EL (cell line): ENCODE measurements around the gene IP6K3.

Experiments used
- DNase-seq: peaks from one replicate; pipeline ENCODE4 v3.0.0-alpha.2; 2016

IP6K3 gene

GRCh38 chr6:33719326-33719987 lies 27.2 kb downstream of the IP6K3 start:
- DNase-seq: no peak

GRCh38 chr6:33718713-33719112 lies 28.0 kb downstream of the IP6K3 start:
- DNase-seq: no peak

DNA sequence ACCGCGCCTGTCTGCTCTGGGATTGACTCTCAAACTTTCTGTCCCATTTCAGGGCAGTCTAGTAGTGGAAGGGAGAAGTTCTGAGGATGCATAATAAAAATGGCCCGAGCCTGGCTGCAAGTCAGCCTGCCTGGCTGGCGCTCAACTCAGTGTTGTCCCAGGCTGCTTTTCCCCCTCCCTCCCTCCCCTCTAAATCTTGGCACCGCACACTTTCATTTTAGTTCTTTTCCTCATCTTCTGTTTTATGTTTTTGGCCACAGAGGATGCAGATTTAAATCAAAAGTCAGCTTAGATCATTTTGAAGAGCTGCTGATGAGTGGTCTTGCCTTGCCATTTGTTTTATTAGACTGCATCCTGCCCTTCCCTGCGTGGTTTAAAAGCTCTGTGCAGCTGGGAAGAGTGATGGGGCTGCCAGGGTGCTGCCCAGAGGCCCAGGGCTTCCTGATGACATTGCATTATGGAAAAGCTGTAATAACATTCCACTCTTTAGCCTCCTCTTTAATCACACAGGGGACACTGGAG lies 28.7 kb downstream of the IP6K3 start:
- no peak for DNase-seq

DNA sequence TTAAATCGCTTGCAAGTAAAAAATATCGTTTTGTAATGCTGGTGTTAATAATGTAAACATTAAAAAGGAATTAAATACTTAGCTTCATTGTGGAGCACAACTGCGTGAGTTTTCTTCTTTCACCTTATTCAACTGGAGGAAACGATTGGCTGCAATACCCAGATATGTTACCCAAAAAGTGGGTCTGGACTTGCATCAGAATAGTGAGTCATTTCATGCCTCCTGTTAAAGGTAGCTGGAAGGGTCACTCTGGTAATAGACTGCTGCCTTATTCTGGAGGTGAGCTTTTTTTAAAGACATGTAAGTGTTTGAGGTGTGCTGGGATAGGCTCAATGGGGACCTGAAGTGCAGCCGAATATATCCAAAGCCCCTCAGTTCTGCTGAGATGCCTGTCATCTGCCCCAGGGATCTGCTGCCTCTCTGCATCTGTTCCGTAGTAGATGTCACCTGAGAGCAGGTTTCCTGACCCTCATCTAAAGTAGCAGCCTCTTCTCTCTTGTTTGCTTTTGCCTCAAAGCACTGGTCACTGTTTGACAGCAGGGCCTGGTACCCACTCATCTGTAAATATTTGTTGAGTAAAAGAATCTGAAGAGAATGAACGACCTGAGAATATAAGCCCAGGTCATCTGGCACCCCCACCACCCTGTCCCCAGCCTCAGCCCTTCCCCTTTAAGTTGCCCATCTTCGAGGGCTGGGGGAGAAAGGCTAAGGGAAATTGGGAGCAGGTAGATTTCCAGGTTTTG lies 29.6 kb downstream of the IP6K3 start:
- DNase-seq: no peak

- no peak for DNase-seq
Observed at GRCh38 chr6:33716379-33716778, 30.3 kb downstream of the IP6K3 start.

GRCh38 chr6:33714385-33715040 lies 32.2 kb downstream of the IP6K3 start:
- DNase-seq: no peak

- DNase-seq: no peak
Observed at GRCh38 chr6:33713786-33714185, 32.9 kb downstream of the IP6K3 start.

GRCh38 chr6:33712914-33713313 lies 33.8 kb downstream of the IP6K3 start:
- DNase-seq: no peak

- DNase-seq: peak; percentile 97
Observed at GRCh38 chr6:33711140-33712129, 35.3 kb downstream of the IP6K3 start, which contains the start of gene UQCC2. UQCC2 (minus strand) TSS chr6:33711700; CDS start chr6:33711686, 14 bp downstream.

GRCh38 chr6:33710296-33711121 lies 36.2 kb downstream of the IP6K3 start:
- DNase-seq: no peak

GRCh38 chr6:33709605-33710295 lies 37.0 kb downstream of the IP6K3 start:
- DNase-seq: no peak

GRCh38 chr6:33708516-33709204 lies 38.0 kb downstream of the IP6K3 start:
- no peak for DNase-seq

DNA sequence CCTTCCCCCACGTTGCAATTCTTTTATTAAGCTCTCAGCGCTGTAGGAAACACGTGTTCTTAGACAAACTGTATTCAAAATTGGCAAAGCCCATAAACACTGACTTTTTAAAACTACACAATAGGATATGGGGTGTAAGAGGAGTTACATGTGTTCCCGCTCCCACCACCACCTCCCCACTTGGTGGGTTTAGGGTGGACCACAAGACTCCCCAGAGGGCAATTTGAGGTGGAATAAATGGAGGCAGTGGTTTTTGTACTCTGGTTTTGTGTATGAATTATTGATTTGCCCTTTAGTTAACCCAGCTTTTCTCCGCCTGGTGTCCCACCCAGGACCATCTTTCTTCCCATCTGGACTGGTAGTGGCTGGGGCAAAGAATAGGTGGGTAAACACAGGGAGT lies 38.9 kb downstream of the IP6K3 start:
- DNase-seq: no peak

GRCh38 chr6:33705955-33706725 lies 40.6 kb downstream of the IP6K3 start:
- no peak for DNase-seq

DNA sequence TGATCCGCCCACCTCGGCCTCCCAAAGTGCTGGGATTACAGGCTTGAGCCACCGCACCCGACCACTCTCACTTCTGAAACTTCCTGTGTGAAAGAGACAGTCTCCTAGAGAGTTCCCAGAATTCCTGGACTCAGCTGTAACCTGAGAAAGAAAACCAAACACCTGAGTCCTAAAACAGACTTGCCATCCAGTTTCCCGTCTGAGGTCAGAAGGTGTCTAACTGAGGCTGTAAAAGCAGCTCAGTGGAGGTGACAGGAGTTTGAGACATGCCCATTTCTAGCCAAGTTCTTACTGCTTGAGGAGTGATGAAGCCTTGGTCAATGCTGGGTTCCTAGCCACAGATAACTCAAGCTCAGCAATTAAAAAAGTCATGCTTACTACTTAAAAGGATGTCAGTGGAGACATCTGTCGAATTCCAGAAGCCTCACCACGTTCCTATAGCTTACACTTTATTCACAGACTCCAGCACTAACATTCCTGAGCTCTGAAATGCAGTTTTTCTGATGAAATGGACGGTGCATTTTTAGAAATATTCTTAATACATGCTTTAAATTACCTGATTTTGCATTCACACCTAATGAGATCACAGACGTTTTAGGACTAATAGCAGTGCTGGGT lies 41.3 kb downstream of the IP6K3 start:
- DNase-seq: no peak

GRCh38 chr6:33704215-33705066 lies 42.3 kb downstream of the IP6K3 start:
- DNase-seq: no peak

DNA sequence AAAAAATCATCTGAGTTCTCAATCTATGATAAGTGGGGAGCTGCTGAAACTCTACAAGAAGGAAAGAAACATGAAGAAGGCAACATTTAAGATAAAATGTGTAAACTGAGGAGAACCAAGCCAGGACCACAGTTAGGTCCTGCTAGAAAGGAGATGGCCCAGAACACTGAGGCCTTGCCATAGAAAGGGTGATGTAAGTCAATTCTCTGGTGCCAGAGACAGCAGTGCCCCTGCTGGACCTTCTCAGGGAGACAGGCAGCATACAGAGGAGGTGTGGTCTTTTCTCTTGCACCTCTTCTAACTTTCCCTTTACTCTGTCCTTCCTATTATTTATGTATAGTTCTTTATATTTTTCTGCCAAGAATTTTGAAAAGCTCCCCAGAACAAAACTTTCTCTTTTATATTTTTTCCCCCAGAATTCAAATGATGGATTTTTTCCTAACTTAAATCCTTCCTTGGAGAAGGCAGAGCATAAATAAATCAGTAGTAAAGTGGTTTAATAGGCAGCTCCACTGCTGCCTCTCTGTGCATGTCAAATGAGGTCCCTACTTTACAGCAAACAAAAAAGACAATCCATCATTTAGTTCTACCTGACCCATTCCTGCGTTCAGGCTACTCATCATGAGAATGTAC lies 44.2 kb downstream of the IP6K3 start:
- peak; percentile 69 for DNase-seq
